C4-2B (cell line): ENCODE measurements around the gene OR56A3.

Experiments
- ZFX ChIP-seq: fragments of 450-650 bp; IDR thresholded peaks from 2 replicates; pipeline ENCODE4 v1.6.1; 2017
- TF ChIP-seq, protein P1 (sequence below): fragments of 450-650 bp; conservative IDR thresholded peaks from 2 replicates; pipeline ENCODE4 v1.5.1; 2017; ENCODE audit warnings: mild to moderate bottlenecking

DNA sequence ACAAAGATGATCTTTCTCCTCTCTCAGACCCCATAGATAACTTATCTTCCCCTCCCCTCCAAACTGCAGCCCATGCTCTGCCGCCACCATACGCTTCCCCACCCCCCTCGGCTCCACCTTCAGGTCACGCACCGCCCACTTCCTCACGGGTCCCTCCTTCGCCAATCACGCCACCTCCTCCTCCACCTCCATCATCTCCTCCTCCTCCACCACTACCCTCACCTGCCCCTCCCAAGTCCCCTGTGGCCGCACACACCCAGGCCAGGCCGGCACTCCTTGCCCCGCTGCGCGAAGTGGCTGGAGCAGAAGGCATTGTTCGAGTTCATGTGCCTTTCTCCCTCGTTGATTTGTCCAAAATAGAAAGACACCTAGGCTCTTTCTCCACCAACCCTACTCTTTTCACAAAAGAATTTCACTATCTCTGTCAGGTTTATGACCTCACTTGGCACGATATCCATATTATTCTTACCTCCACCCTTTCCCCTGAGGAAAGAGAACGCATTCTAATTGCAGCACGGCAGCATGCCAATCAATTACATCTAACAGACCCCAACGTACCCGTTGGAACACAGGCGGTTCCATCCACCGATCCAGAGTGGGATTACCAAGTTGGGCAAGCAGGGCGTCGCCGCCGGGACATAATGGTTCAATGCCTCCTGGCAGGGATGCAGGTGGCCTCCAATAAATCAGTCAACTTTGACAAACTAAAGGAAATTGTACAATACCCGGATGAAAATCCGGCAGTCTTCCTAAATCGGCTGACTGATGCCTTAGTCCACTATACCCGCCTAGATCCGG, 12.3 kb upstream of the OR56A3 start:
- TF ChIP-seq, protein P1, sequence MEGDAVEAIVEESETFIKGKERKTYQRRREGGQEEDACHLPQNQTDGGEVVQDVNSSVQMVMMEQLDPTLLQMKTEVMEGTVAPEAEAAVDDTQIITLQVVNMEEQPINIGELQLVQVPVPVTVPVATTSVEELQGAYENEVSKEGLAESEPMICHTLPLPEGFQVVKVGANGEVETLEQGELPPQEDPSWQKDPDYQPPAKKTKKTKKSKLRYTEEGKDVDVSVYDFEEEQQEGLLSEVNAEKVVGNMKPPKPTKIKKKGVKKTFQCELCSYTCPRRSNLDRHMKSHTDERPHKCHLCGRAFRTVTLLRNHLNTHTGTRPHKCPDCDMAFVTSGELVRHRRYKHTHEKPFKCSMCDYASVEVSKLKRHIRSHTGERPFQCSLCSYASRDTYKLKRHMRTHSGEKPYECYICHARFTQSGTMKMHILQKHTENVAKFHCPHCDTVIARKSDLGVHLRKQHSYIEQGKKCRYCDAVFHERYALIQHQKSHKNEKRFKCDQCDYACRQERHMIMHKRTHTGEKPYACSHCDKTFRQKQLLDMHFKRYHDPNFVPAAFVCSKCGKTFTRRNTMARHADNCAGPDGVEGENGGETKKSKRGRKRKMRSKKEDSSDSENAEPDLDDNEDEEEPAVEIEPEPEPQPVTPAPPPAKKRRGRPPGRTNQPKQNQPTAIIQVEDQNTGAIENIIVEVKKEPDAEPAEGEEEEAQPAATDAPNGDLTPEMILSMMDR, result no peak
- TF ChIP-seq ZFX, result no peak
